OCI-LY3 (cell line): ENCODE data around the gene LUC7L3.
"Not testable (repeated sequence)": the region's sequence is repeated elsewhere in the genome, so short reads cannot be mapped to it uniquely, and the experiment has no call there.

ENCODE experiments used
- H2AFZ ChIP-seq: fragments of 200-600, 300-600 bp; shearing (Covaris generic); 2 replicates; pipeline ENCODE4 v1.6.0; 2014; ENCODE audit warnings: antibody characterized with exemption, low read depth, low read length
- H3K27ac ChIP-seq: fragments of 200-600, 300-600 bp; sonication (generic); 2 replicates; pipeline ENCODE4 v1.5.1; 2014; ENCODE audit warnings: mild to moderate bottlenecking, low read length, moderate library complexity, mixed read lengths
- H3K27me3 ChIP-seq: fragments of 200-600, 300-600 bp; sonication (generic); 2 replicates; pipeline ENCODE4 v1.6.1; 2014; ENCODE audit warnings: low read depth, low read length, mixed read lengths
- H3K36me3 ChIP-seq: fragments of 200-600, 300-600 bp; sonication (generic); replicated peaks from 2 replicates; pipeline ENCODE3; 2014; ENCODE audit warnings: low read depth, low read length, mixed read lengths
- H3K4me1 ChIP-seq: fragments of 300-600, 200-600 bp; sonication (generic); 2 replicates; pipeline ENCODE4 v1.6.1; 2014; ENCODE audit warnings: low read length, mixed read lengths
- H3K4me2 ChIP-seq: fragments of 200-600, 300-600 bp; sonication (generic); 2 replicates; pipeline ENCODE4 v1.6.1; 2014; ENCODE audit warnings: low read length, mixed read lengths
- H3K4me3 ChIP-seq: fragments of 300-600, 200-600 bp; sonication (generic); 2 replicates; pipeline ENCODE4 v1.5.1; 2014; ENCODE audit warnings: antibody characterized with exemption, mild to moderate bottlenecking, low read length, moderate library complexity
- H3K79me2 ChIP-seq: fragments of 300-600, 200-600 bp; shearing (Covaris generic); 2 replicates; pipeline ENCODE4 v1.6.1; 2014; ENCODE audit warnings: mild to moderate bottlenecking, low read length, mixed read lengths
- H3K9ac ChIP-seq: fragments of 300-600, 200-600 bp; shearing (Covaris generic); 2 replicates; pipeline ENCODE4 v1.6.0; 2014; ENCODE audit warnings: mild to moderate bottlenecking, low read length, moderate library complexity
- H3K9me3 ChIP-seq: fragments of 200-600, 300-600 bp; shearing (Covaris generic); 2 replicates; pipeline ENCODE4 v1.6.1; 2014; ENCODE audit warnings: low read length, mixed read lengths; ENCODE audit not compliant: insufficient read depth
- H4K20me1 ChIP-seq: fragments of 200-600, 300-600 bp; sonication (generic); 2 replicates; pipeline ENCODE4 v1.6.1; 2016; ENCODE audit warnings: low read length, mixed read lengths; ENCODE audit not compliant: insufficient read depth
- CTCF ChIP-seq: fragments of 200-600, 300-600 bp; sonication (generic); IDR thresholded peaks from 2 replicates; pipeline ENCODE4 v1.5.1; 2014; ENCODE audit warnings: antibody characterized with exemption, low read length, low read depth
- EZH2phosphoT487 ChIP-seq: fragments of 200-600 bp; shearing (Covaris generic); IDR thresholded peaks from 2 replicates; pipeline ENCODE4 v1.6.1; 2018; ENCODE audit warnings: antibody characterized with exemption, mixed run types, low read depth

LUC7L3 gene

GRCh38 chr17:50802609-50803571 is 83.5 kb downstream of the LUC7L3 start:
- Histone ChIP-seq H3K9ac (no peak overlapping the region), H3K4me1 (no peaks in the 10 kb centered on the region), H3K36me3 (no peaks in the 10 kb centered on the region), H3K4me3 (no peak overlapping the region), H3K4me2 (no peak overlapping the region), H4K20me1 (no peaks in the 10 kb centered on the region), H3K79me2 (no peaks in the 10 kb centered on the region), H3K9me3 (no peaks in the 10 kb centered on the region), H3K27ac (no peak overlapping the region), H2AFZ (no peak overlapping the region), H3K27me3 (no peaks in the 10 kb centered on the region)
- TF ChIP-seq EZH2phosphoT487 (no peak), CTCF (no peak)

- Histone ChIP-seq H3K9me3 (no peaks in the 10 kb centered on the region), H4K20me1 (no peaks in the 10 kb centered on the region), H3K4me1 (no peaks in the 10 kb centered on the region), H2AFZ (no peak overlapping the region), H3K36me3 (no peaks in the 10 kb centered on the region), H3K4me2 (no peak overlapping the region), H3K27me3 (no peaks in the 10 kb centered on the region), H3K4me3 (no peak overlapping the region), H3K9ac (no peak overlapping the region), H3K27ac (no peak overlapping the region), H3K79me2 (no peaks in the 10 kb centered on the region)
- TF ChIP-seq EZH2phosphoT487 (no peak), CTCF (no peak)
Observed at GRCh38 chr17:50803676-50804075, 84.3 kb downstream of the LUC7L3 start.

GRCh38 chr17:50804749-50805475 is 85.5 kb downstream of the LUC7L3 start:
- not testable (repeated sequence) for H3K27me3 ChIP-seq, H3K4me2 ChIP-seq, H3K36me3 ChIP-seq, H3K27ac ChIP-seq, H4K20me1 ChIP-seq, H3K4me1 ChIP-seq, H2AFZ ChIP-seq, H3K79me2 ChIP-seq, H3K9me3 ChIP-seq, H3K9ac ChIP-seq, H3K4me3 ChIP-seq

- Histone ChIP-seq H3K27ac (no peak overlapping the region), H3K4me1 (no peaks in the 10 kb centered on the region), H3K36me3 (no peaks in the 10 kb centered on the region), H3K9ac (no peak overlapping the region), H2AFZ (no peak overlapping the region), H3K4me2 (no peak overlapping the region), H4K20me1 (no peaks in the 10 kb centered on the region), H3K9me3 (no peaks in the 10 kb centered on the region), H3K27me3 (no peaks in the 10 kb centered on the region), H3K4me3 (no peak overlapping the region), H3K79me2 (no peaks in the 10 kb centered on the region)
- no peak for TF ChIP-seq EZH2phosphoT487
- TF ChIP-seq CTCF = no peak
Observed at GRCh38 chr17:50805486-50805885, 86.1 kb downstream of the LUC7L3 start.
